Epithelial cell of proximal tubule (primary cell): ENCODE results near the gene ZNF579. TPM values are rescaled to one million over a fixed set of nuclear protein-coding genes. Genes with fewer than 3 reads are reported as not detected.

ENCODE experiments used
- DNase-seq: peaks from one replicate; pipeline ENCODE4 v3.0.0-alpha.2; 2011; ENCODE audit warnings: low read depth
- H3K4me3 ChIP-seq: 2 replicates; pipeline ENCODE4 v1.5.1; 2011; ENCODE audit warnings: low read depth, mild to moderate bottlenecking, low read length
- CTCF ChIP-seq: conservative IDR thresholded peaks from 2 replicates; pipeline ENCODE4 v1.5.1; 2012; ENCODE audit warnings: low read depth, mild to moderate bottlenecking, low read length
- total RNA-seq: library from RNA; depleted of rRNA; stranded (reverse); fragments of >200 nt; gene quantifications from 2 replicates; pipeline ENCODE4 v1.2.3, GENCODE V29; 2015

ZNF579 gene
- total RNA-seq, 1 donor from 2014 or later = 10.0 TPM

DNA sequence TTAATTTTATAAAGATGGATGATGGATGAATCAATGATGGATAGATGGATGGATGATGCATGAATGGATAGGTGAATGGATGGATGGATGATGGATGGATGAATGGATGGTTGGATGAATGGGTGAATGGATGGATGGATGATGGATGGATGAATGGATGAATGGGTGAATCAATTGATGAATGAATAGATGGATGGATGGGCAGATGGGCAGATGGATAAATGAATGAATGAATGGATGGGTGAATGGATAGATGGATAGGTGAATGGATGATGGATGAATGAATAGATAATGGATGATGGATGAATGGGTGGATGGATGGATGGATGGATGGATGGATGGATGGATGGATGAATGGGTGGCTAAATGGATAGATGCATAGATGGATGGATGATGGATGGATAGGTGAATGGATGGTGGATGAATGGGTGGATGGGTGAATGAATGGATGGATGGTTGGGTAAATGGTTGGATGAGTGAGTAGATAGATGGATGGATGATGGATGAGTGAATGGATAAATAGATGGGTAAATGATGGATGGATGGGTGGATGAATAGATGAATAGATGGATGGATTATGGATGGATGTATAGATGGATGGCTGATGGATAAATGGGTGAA lies 12.8 kb downstream of the ZNF579 start:
- H3K4me3 ChIP-seq = no peak overlapping the region
- TF ChIP-seq CTCF = no peak
- DNase-seq = no peak

DNA sequence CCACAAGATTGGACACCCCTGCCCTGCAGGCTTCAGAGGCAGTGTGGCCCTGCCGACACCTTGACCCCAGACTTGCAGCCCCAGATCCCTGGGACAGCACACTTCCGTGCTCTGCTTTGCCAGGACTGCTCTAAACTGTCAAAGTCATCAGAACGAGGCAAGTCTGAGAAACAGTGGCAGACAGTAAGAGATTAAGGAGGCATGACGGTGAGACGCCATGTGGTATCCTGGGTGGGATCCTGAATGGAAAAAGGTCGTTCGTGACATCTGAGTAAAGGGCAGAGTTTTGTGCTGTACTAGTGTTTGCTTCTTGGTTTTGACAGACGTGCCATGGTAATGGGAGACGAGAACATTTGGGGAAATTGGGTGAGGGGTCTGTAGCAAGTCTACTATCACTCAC lies 13.8 kb downstream of the ZNF579 start:
- TF ChIP-seq CTCF = no peak
- no peak for DNase-seq
- no peak overlapping the region for H3K4me3 ChIP-seq

GRCh38 chr19:55563261-55563690 lies 17.4 kb downstream of the ZNF579 start:
- no peak overlapping the region for H3K4me3 ChIP-seq
- TF ChIP-seq CTCF = no peak
- DNase-seq = no peak

DNA sequence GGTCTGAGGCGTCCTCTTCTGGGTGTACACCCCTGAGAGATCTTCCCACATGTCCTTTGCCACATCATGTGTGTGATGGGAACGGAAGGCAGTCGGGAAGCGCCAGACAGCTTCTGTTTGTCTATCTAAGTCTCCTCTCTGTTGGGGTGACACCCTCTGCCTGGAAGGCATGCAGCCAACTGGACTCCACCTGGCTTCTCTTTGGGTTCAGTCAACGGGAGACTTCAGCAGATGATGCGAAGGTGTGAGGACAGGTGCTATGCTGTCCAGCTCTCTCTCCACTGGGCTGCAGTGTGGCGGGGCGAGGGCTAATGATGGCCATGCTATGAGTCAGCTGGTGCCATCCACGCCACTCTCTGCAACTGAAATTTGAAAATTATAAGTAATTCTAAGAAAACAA lies 21.0 kb downstream of the ZNF579 start:
- no peak for TF ChIP-seq CTCF
- no peak for DNase-seq
- no peak overlapping the region for H3K4me3 ChIP-seq

- TF ChIP-seq CTCF = no peak
- DNase-seq = no peak
- H3K4me3 ChIP-seq = no peak overlapping the region
Observed at GRCh38 chr19:55554741-55555152, 25.9 kb downstream of the ZNF579 start.

DNA sequence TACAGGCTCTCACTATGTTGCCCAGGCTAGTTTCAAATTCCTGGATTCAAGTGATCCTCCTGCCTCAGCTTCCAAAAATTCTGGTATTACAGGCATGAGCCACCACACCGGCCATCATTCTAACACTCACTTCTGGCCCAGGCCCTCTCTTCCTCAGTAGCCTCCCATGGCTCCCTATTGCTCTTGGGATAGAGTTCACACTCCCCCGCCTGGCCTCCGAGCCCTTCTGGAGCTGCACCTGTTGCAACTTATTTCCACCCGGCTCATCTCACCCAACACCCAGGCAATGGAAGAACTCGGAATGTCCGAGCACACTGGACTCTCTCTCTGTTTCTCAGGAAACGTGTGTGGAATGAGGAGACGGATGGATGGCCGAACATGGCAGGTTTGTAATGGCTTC lies 26.3 kb downstream of the ZNF579 start:
- TF ChIP-seq CTCF = no peak
- H3K4me3 ChIP-seq = no peak overlapping the region
- no peak for DNase-seq
